ENCODE data around the gene PTGER2. TPM values are rescaled to one million over a fixed set of nuclear protein-coding genes. Genes with fewer than 3 reads are reported as not detected.

PTGER2 gene
- total RNA-seq, 4 donors from 2014 or later = 1.1 to 9.4 (median 4.9) TPM

DNA sequence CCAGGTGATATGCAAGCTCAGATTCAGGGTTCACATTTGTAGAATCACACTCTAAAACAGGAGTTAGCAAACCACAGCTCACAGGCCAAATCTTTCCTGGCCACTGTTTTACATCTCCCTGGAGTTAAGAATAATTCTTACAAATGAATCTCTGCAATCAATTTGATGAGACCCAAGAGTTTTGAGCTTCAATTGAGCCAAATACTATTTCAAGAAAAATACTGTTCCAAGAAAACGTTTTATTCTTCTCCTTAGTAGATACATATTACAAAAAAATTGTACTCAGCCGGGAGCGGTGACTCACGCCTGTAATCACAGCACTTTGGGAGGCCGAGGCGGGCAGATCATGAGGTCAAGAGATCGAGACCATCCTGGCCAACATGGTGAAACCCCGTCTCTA is 44.1 kb upstream of the PTGER2 start:
- TF ChIP-seq, protein P1, sequence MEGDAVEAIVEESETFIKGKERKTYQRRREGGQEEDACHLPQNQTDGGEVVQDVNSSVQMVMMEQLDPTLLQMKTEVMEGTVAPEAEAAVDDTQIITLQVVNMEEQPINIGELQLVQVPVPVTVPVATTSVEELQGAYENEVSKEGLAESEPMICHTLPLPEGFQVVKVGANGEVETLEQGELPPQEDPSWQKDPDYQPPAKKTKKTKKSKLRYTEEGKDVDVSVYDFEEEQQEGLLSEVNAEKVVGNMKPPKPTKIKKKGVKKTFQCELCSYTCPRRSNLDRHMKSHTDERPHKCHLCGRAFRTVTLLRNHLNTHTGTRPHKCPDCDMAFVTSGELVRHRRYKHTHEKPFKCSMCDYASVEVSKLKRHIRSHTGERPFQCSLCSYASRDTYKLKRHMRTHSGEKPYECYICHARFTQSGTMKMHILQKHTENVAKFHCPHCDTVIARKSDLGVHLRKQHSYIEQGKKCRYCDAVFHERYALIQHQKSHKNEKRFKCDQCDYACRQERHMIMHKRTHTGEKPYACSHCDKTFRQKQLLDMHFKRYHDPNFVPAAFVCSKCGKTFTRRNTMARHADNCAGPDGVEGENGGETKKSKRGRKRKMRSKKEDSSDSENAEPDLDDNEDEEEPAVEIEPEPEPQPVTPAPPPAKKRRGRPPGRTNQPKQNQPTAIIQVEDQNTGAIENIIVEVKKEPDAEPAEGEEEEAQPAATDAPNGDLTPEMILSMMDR (IDR thresholded peaks at IDR 0.05) = no peak
- TF ChIP-seq POLR2AphosphoS5 (IDR thresholded peaks at IDR 0.05) = no peak
- no peak for TF ChIP-seq EP300 (IDR thresholded peaks at IDR 0.05; ENCODE audit: low read depth)
- no peak for TF ChIP-seq POLR2A (IDR thresholded peaks at IDR 0.05)
- WGBS, 2 donors (ENCODE audit: low coverage in 1 of 2) = 45% methylated on average over 8 of the region's 8 CpGs; no CpG with 5 or more reads in 1 of the 2 donors
- Histone ChIP-seq H3K4me3 (peak overlapping the region in 3 of 4 donors; percentile 46 to 84 (median 58)), H3K27ac (peak overlapping the region; percentile 57 to 81 (median 71)), H3K27me3 (peaks cover 19% of the 10 kb centered on the region), H3K4me1 (peaks cover 0 to 44% (median 16%) of the 10 kb centered on the region in 4 donors), H3K36me3 (no peaks in the 10 kb centered on the region), H3K9me3 (no peaks in the 10 kb centered on the region)
- no peak for DNase-seq
- in situ Hi-C loops (cut with MboI; ENCODE audit: low pct_ligation_motif_present in 1 of 4, low pct_unique_long_range_greater_than_20kb in 1 of 4, low sequenced_read_pairs in 3 of 4) = loop anchor here in 3 of 4 donors (10.0 to 25.0 kb wide), 3 partner anchors 258 to 285 kb away; partner anchors contain the start of gene RTRAF (in 2 of the 3)
- intact Hi-C loops (cut with DNase I; ENCODE audit: low total_unique reads) = no loop called here

DNA sequence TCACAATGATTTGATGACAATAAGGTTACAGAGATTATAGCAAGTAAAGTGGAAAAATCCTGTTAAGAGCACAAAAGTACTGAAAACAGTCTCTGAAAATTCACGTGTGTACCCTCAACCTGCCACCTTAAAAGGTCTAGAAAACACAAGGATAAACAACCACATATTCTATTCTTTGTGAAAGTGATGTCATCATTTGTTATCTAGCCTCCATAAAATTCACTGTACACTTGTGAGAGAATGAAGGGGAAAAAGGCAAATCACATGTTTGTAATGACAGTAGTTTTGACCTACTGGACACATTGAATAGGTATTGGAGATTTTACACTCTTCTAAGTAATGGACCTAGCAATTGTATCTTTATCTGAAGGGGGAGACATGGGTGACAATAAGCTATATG is 42.6 kb upstream of the PTGER2 start:
- WGBS, 2 donors (ENCODE audit: low coverage in 1 of 2) = 27 to 60% methylated on average over 1 of the region's 1 CpG
- in situ Hi-C loops (cut with MboI; ENCODE audit: low pct_ligation_motif_present in 1 of 4, low pct_unique_long_range_greater_than_20kb in 1 of 4, low sequenced_read_pairs in 3 of 4) (loop anchor here in 3 of 4 donors (10.0 to 25.0 kb wide), 3 partner anchors 259 to 287 kb away; partner anchors contain the start of gene RTRAF (in 2 of the 3)), intact Hi-C loops (cut with DNase I; ENCODE audit: low total_unique reads) (no loop called here)
- H3K4me3 ChIP-seq = peak overlapping the region in 2 of 4 donors; percentile 6 to 58
- no peak for DNase-seq
- peaks cover 0 to 2% (median 0%) of the 10 kb centered on the region in 4 donors for H3K36me3 ChIP-seq
- TF ChIP-seq POLR2A (IDR thresholded peaks at IDR 0.05) (no peak), EP300 (IDR thresholded peaks at IDR 0.05; ENCODE audit: low read depth) (no peak), POLR2AphosphoS5 (IDR thresholded peaks at IDR 0.05) (no peak)
- TF ChIP-seq, protein P1 (IDR thresholded peaks at IDR 0.05) = no peak
- no peaks in the 10 kb centered on the region for H3K9me3 ChIP-seq
- H3K27ac ChIP-seq = peak overlapping the region in 1 of 4 donors; percentile 21
- H3K4me1 ChIP-seq = peaks cover 0 to 31% (median 15%) of the 10 kb centered on the region in 4 donors
- H3K27me3 ChIP-seq = peaks cover 19% of the 10 kb centered on the region

DNA sequence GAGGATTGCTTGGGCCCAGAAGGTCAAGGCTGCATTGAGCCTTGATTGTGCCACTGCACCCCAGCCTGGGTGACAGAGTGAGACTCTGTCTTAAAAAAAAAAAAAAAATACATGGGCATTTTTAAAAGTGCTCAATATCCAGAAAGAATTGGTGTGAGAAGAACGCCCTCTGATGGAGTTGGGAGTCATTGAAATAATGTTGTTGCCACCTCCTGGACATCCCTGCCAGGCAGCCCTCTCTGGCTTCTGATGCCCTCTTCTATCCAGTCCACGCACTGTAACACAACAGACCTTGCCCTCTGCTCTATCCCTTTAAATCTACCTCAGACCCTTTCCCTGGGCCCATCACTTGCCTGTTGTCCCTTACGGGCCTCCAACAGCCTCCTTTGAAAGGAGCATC is 41.7 kb upstream of the PTGER2 start:
- WGBS, 2 donors (ENCODE audit: low coverage in 1 of 2) = 40 to 42% methylated on average over 3 of the region's 3 CpGs
- DNase-seq = peak; percentile 48
- peak overlapping the region in 1 of 4 donors; percentile 6 for H3K4me3 ChIP-seq
- no peaks in the 10 kb centered on the region for H3K9me3 ChIP-seq
- peaks cover 18% of the 10 kb centered on the region for H3K27me3 ChIP-seq
- peaks cover 0 to 3% (median 0%) of the 10 kb centered on the region in 4 donors for H3K36me3 ChIP-seq
- TF ChIP-seq, protein P1 (IDR thresholded peaks at IDR 0.05) = peak; percentile 26 to 53 (median 41)
- TF ChIP-seq EP300 (IDR thresholded peaks at IDR 0.05; ENCODE audit: low read depth) = no peak
- in situ Hi-C loops (cut with MboI; ENCODE audit: low pct_ligation_motif_present in 1 of 4, low pct_unique_long_range_greater_than_20kb in 1 of 4, low sequenced_read_pairs in 3 of 4) = loop anchor here in 3 of 4 donors (10.0 to 25.0 kb wide), 3 partner anchors 260 to 288 kb away; partner anchors contain the start of gene RTRAF (in 2 of the 3)
- peaks cover 0 to 22% (median 9%) of the 10 kb centered on the region in 4 donors for H3K4me1 ChIP-seq
- intact Hi-C loops (cut with DNase I; ENCODE audit: low total_unique reads) = no loop called here
- H3K27ac ChIP-seq = peak overlapping the region in 1 of 4 donors; percentile 21

DNA sequence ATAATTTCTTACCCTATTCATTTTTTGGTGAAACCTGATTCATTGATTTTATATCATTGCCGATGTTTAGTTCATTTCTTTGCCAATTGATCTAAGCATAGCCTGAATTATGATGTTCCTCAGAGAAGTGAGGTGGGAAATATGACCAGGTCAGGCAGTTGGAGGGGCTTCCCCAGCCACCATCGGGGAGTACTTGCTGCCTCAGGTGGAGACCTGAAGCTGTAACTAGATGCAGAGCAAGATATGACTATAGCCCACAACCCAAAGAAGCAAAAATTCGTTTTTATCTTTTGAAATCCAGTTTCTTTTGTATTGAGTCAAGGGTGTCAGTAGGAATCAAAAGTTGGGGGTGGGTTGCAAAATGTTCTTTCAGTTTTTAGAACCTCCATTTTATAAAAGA is 38.7 kb upstream of the PTGER2 start:
- H3K9me3 ChIP-seq = no peaks in the 10 kb centered on the region
- WGBS, 2 donors (ENCODE audit: low coverage in 1 of 2) = 40 to 64% methylated on average over 3 of the region's 3 CpGs
- TF ChIP-seq, protein P1 (IDR thresholded peaks at IDR 0.05) = no peak
- TF ChIP-seq POLR2AphosphoS5 (IDR thresholded peaks at IDR 0.05) = no peak
- H3K36me3 ChIP-seq = peaks cover 0 to 3% (median 0%) of the 10 kb centered on the region in 4 donors
- H3K27me3 ChIP-seq = no peaks in the 10 kb centered on the region
- no peak overlapping the region for H3K27ac ChIP-seq
- in situ Hi-C loops (cut with MboI; ENCODE audit: low pct_ligation_motif_present in 1 of 4, low pct_unique_long_range_greater_than_20kb in 1 of 4, low sequenced_read_pairs in 3 of 4) (loop anchor here in 2 of 4 donors (10.0 to 25.0 kb wide), 2 partner anchors 138 to 291 kb away; partner anchors contain the start of gene RTRAF (in 1 of the 2)), intact Hi-C loops (cut with DNase I; ENCODE audit: low total_unique reads) (no loop called here)
- DNase-seq = no peak
- H3K4me3 ChIP-seq = no peak overlapping the region
- peaks cover 0 to 9% (median 3%) of the 10 kb centered on the region in 4 donors for H3K4me1 ChIP-seq
